ENCODE results near the gene TRIM33.
"Not testable (repeated sequence)": the region's sequence is repeated elsewhere in the genome, so short reads cannot be mapped to it uniquely, and the experiment has no call there.

- TF ChIP-seq, protein P1, sequence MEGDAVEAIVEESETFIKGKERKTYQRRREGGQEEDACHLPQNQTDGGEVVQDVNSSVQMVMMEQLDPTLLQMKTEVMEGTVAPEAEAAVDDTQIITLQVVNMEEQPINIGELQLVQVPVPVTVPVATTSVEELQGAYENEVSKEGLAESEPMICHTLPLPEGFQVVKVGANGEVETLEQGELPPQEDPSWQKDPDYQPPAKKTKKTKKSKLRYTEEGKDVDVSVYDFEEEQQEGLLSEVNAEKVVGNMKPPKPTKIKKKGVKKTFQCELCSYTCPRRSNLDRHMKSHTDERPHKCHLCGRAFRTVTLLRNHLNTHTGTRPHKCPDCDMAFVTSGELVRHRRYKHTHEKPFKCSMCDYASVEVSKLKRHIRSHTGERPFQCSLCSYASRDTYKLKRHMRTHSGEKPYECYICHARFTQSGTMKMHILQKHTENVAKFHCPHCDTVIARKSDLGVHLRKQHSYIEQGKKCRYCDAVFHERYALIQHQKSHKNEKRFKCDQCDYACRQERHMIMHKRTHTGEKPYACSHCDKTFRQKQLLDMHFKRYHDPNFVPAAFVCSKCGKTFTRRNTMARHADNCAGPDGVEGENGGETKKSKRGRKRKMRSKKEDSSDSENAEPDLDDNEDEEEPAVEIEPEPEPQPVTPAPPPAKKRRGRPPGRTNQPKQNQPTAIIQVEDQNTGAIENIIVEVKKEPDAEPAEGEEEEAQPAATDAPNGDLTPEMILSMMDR (conservative IDR thresholded peaks at IDR 0.05): not testable (repeated sequence)
- not testable (repeated sequence) for TF ChIP-seq ZFX (IDR thresholded peaks at IDR 0.05)
Measured at GRCh38 chr1:114369266-114369919, 141.6 kb downstream of the TRIM33 start.
